Stimulated activated CD8-positive, alpha-beta memory T cell treated with anti-CD3 and anti-CD28 coated beads, Interleukin-7, amount 100 ng/mL, for 4 hours (primary cell): ENCODE measurements around the gene GMDS.

Experiments
- DNase-seq, 2 donors: peaks; one replicate each; pipeline ENCODE4 v3.0.0-alpha.2; 2020; ENCODE audit warnings: low read depth in 2 of 2

GMDS gene

GRCh38 chr6:1832844-1833787, 412.3 kb downstream of the GMDS start:
- DNase-seq, result no peak

- DNase-seq, result no peak
Measured at GRCh38 chr6:1832358-1832757, 413.0 kb downstream of the GMDS start.

GRCh38 chr6:1827984-1828793, 417.2 kb downstream of the GMDS start:
- DNase-seq, result no peak

GRCh38 chr6:1825926-1826325, 419.5 kb downstream of the GMDS start:
- DNase-seq, result no peak

- no peak for DNase-seq
Measured at GRCh38 chr6:1825277-1825676, 420.1 kb downstream of the GMDS start.

GRCh38 chr6:1821513-1822183, 423.8 kb downstream of the GMDS start:
- DNase-seq, result no peak

- no peak for DNase-seq
Measured at GRCh38 chr6:1821164-1821512, 424.3 kb downstream of the GMDS start.

GRCh38 chr6:1820714-1821113, 424.7 kb downstream of the GMDS start:
- DNase-seq, result no peak

GRCh38 chr6:1820165-1820564, 425.2 kb downstream of the GMDS start:
- no peak for DNase-seq

- no peak for DNase-seq
Measured at GRCh38 chr6:1819007-1819406, 426.4 kb downstream of the GMDS start.

- no peak for DNase-seq
Measured at GRCh38 chr6:1817033-1817761, 428.2 kb downstream of the GMDS start.

GRCh38 chr6:1815827-1816452, 429.5 kb downstream of the GMDS start:
- DNase-seq, result no peak

GRCh38 chr6:1814279-1814678, 431.1 kb downstream of the GMDS start:
- DNase-seq, result no peak

GRCh38 chr6:1812487-1812886, 432.9 kb downstream of the GMDS start:
- no peak for DNase-seq

GRCh38 chr6:1812034-1812433, 433.4 kb downstream of the GMDS start:
- no peak for DNase-seq

- DNase-seq, result no peak
Measured at GRCh38 chr6:1810880-1811279, 434.5 kb downstream of the GMDS start.

- no peak for DNase-seq
Measured at GRCh38 chr6:1809291-1809988, 436.0 kb downstream of the GMDS start.

GRCh38 chr6:1806935-1807334, 438.5 kb downstream of the GMDS start:
- DNase-seq, result no peak

- no peak for DNase-seq
Measured at GRCh38 chr6:1802491-1803395, 442.7 kb downstream of the GMDS start.

- DNase-seq, result no peak
Measured at GRCh38 chr6:1801401-1801800, 444.0 kb downstream of the GMDS start.
